Activated CD8-positive, alpha-beta memory T cell treated with anti-CD3 and anti-CD28 coated beads, Interleukin-2, amount 50 U/mL, for 48 hours (primary cell): ENCODE results near the gene SUSD6.

ENCODE experiments used
- DNase-seq: peaks from one replicate; pipeline ENCODE4 v3.0.0-alpha.2; 2020

The SUSD6 gene

DNA sequence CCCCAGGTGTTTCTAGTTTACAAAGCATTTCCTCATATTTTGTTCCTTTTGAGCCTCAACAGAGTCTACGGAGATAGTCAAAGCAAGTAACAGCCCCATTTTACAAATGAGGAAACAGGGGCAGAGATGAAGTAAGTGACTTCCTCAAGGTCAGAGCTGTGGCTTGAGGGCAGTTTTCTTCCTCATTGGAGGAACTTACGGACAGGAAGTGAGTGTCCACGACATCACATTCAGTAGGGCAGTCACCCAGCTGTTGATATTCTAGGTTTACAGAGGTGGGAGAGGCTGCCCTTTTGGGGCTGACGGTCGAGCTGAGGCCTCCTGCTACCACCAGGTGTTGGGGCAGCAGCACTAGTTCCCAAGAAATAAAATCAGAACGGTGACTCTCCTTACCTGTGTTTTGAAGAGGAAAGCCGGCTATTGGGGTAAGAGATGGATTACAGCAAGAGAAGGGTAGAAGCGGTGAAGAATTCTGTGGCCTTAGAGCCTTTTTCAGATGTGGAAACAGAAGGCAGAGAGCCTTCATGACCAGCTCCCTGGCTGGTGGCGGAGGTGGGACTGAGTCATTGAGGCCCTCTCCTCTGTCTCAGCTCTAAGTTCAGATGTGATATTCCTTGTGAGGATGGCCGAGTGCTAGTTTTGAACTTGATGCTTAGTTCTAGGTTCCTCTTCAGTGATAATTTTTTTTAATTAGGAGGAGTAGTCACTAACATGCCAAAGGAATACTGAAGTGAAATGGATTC lies 41.7 kb downstream of the SUSD6 start:
- no peak for DNase-seq

DNA sequence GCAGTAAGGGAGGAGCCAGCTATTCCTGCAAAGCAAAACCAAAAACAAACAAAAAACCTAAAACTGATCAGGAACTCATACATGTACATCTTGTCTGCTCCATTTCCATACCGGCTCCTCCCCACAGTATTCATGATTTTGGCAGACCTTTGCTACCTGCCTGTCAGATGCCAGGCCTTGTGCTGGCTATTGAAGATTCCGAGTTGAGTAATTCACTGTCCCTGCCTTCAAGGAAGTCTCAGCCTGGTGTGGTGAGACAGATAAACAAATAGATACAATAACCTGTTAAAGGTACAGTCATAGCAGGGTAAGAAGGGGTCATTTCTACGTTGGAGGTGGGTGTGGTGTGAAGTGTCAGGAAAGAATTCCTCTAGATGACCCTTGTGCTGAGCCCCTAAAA lies 42.7 kb downstream of the SUSD6 start:
- no peak for DNase-seq

DNA sequence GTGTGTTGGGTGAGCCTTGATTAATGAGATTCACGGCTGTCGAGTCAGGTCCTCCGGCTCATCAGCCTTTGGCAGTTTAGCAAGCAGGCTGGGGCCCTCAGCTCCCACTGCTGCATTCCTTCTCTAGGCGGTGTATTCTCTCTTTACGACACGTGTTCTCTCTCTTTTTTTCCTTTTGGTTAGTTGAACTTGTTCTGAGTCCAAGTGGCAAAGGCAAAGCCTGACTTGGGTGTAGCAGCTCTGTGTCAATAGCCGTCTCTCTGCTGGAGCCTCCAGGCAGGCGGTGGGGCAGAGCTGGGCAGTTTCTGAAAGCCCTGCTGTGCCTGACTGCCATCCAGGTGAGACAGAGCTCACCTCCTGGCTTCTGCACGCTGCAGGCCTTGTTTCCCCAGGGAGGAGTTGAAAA lies 46.6 kb downstream of the SUSD6 start:
- DNase-seq, result no peak

DNA sequence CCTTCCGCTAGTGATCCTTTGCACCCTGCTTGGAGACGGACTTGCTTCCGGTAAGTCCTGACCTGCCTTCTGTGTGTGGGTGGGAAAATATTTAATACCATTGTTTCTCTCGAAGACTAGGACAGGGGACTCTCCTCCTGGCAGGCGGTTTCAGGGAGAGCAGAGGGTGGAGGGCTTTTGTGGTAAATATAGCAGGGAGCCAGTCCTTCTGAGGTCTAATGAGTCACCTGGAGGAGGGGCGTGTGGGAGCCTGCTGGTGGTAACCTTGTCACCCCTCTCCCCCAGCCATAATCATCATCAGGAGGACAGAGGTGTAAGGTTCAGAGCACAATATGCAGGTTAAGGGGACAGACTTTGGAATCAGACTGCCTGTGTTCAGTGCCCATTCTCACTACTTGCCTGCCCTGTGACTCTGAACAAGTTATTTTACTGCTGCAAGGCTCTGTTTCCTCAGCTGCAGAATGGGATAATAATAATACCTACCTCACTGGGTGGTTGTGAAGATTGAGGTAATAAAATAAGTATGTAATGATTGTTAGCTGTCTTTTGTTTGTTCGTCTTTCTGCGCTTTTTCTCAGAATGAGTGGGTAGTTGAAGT lies 47.4 kb downstream of the SUSD6 start:
- no peak for DNase-seq

DNA sequence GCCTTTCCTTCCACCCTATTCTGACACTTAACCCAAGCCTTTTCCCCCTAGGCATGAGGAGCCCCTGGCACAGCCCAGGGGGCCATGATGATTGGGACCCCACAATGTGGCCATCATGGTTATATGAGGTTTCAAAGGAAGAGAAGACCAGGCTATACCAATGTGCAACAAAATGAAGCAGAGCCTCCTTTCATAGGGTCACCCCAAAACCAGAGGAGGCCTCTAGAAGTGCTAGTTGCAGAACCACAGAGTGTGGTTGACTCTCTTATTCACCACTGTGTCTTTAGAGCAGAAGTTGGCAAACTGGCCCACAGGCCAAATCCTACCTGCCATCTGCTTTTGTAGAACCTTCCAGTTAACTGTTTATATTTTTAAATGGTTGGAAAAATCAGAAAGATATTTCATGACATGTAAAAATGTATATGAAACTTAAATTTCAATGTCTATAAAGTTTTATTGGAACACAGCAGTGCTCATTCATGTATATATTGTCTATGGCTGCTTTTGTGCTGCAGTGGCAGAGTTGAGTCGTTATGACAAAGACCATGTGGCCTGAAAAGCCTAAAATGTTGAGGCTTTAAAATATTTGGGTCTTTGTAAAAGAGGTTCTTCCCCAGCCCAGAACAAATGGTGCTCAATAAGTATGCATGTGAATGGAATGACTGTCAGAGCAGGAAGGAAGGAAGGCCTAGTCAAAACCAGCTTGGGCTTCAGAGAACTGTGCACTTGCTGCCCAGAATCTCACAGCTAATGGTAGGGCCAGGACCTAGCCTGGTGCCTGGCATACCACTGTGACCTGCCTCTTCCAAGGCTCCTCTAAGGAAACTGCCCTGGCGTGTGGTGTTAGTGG lies 49.2 kb downstream of the SUSD6 start:
- DNase-seq, result no peak

DNA sequence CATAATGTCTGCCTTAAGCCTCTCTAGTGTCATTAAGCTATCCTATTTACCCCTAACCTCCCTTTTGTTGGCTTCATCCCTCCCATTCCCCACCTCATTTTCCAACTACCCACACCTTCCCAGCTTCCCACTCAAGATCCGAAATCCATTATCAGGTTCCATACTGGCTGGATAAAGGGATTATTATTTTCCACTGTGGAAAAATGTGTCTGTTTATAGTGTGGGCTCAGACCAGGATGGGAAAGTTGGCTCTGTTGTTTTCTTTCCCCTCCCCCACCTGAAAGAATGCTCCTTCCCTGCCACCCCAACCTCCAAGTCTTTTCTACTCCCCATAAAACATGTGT lies 49.8 kb downstream of the SUSD6 start:
- DNase-seq, result no peak

DNA sequence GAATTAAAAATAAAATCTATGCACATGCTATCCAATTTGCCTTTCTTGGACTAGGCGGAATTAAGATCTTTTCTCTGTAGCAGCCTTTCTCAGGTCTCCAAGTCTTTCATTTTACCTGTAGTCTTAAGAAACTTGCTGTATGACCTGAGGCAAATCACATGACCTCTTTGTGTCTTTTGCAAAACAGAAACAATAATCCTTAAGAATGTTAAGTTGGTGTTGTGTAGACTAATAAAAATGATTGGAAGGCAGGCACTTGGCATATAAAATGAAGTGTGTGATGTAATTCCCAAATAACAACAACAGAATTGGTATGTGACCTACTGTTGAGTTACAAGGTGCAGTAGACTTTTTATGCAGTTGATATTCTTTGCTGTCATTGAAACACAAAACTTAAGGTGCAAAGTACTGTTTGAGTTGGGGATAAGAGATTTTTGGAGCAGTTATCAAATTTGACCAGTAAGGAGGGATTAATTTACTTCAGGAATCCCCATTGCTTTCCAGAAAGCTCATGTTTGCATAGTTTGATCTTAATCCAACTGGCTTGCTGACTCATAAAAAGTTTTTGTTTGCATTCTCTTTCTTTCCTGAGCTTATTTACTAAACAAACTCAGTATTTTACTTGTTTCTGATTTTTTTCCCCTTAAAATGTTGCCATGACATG lies 51.4 kb downstream of the SUSD6 start:
- DNase-seq, result no peak

DNA sequence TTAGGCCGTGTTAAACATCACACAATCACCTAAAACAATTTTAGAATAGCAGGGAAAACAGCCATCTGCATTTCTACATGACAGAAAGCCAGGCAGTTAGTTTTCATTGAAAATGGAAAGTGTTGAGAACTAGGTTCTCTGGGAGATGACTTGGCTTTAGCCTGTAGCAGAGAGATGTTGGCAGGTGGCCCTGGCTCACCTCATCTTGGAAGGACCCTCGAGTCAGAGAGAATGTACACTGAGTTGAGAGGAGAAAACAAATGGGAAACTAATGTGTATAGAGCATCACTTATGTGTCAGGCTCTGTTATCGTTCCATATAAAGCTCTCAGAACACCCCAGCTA lies 51.9 kb downstream of the SUSD6 start:
- no peak for DNase-seq

DNA sequence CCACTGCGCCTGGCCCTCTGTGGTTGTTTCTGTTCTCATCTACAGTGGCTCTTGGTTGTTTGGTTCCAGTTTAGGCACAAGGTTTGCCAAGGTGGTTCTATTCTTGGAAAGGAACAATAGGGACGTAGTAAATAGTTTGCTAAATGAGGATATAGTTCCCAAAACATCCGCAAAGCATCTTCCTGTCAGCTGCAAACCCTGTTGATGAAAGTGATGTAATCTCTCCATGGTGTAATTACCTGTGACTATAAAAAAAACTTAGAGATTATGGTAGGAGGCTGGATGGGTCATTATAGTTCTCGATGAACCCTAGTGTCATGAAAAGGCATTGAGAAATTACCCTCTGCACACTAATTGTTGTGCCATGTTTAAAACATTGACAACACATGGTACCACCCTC lies 52.9 kb downstream of the SUSD6 start:
- no peak for DNase-seq

DNA sequence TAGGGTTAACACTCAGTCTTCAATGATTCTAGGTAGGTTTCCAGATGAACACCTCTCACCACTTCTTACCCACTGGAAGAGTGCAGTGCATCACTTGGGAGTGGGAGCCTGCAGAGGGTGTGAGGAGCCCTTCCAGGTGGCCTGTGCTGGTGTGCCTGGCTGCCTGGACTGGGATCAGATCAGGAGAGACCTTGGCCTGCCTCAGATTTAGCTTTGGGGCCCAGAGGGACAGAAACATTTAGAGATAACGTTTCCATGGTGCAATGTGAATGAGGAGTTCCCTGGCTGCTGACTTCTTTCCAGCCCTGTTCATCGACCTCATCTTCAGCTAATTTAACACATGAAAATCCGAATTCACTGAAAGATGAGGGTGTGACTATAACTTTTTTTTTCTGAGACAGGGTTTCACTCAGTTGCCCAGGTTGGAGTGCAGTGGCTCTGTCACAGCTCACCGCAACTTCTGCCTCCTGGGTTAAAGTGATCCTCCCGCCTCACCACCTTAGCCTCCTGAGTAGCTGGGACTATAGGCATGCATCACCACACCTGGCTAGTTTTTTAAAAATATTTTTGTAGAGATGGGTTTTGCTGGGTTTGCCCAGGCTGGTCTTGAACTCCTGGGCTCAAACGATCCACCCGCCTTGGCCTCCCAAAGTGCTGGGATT lies 53.6 kb downstream of the SUSD6 start:
- DNase-seq, result no peak

DNA sequence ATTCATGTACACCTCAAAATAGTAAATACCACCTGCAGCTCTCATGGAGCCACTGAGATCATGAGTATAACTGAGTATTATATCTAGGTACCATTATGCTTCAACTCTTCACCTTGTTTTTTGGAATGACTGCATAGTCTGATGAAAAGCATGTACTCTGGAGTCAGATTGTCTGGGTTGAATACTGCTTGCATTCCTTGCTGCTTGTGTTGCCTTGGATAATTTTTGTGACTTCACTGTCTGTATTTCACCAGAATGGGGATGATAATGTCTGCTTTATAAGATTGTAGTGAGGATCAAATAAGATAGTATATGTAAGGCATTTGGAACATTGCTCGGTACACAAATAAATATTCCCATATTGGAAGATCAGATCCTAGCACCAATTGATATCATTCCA lies 54.2 kb downstream of the SUSD6 start:
- DNase-seq, result no peak

DNA sequence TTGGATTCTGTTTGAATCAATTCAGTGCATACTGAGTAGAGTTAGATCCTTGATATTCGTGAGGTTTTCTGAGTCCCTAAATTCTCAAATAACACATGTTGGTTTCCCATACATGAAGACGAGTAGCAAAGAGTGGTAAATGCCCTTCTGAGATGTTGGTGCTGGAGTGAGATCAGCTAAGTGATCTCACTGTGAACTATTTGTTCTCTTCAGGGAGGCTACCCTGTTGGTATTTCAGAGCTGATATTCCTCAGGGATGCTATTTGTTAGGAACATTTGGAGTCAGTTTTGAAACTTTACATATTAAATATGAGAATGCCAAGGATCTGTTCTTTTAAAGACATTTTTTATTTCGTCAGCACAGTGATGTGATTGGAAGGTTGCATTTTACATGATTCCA lies 54.7 kb downstream of the SUSD6 start:
- DNase-seq, result no peak

DNA sequence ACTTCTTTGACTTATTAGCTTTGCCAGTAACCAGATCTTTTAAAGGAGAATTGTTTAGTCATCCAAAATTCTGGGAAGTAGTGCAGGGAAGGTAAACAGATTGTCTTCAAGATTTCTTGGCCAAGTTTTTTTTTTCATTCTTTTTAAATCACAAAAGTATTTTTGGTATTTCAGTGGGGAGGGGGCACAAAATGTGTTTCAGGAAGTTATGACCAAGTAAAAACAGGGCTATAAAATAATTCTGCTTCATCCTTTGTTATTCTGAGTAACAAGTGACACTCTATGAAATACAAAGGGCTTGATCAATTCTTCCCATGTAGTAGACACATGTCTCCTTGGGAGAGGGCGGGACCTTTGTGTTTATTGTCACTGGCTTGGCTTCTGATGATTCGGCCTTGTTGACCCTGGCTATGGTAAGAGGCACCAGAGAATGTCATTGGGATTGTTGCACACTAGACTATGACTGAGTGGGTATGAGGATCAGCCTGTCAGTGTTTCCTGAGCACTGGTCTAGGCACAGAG lies 55.4 kb downstream of the SUSD6 start:
- no peak for DNase-seq

DNA sequence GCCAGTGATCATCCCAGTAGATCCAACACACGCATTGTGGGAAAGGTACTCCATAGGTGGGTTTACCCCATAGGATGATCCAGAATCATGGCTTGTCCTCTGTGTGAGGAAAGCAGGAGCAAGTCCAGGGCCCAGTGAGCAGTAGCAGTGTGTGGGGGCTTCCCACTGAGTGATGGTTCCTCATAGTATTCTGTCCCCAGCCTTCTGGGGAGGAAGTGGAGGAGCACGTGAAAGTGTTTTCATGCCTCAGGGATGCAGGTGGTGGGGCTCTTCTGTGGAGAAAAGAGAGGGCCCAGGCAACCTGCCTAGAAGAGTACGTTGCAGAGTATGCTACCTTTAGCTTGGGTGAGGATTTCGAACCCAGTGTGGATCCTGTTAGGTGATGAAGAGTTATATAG lies 56.5 kb downstream of the SUSD6 start:
- DNase-seq, result no peak

DNA sequence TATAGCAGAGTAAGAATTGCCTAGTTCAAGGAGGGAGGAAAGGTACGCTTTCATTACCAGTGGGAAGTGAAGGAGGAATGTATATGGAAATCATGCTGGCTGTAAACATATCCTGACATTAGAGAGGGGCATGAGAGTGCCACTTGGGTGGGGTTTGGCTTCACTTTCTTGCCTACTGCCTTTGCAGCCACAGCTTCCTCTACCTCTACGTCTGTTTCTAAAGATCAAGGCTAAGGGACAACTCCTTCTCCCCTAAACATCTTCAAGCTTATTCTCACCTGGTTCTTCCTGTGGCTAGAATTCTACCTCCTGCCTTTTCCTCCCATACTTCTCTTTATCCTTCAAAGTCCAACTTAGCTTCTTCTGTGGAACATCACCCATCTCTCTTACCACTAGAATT lies 58.0 kb downstream of the SUSD6 start:
- DNase-seq, result no peak

DNA sequence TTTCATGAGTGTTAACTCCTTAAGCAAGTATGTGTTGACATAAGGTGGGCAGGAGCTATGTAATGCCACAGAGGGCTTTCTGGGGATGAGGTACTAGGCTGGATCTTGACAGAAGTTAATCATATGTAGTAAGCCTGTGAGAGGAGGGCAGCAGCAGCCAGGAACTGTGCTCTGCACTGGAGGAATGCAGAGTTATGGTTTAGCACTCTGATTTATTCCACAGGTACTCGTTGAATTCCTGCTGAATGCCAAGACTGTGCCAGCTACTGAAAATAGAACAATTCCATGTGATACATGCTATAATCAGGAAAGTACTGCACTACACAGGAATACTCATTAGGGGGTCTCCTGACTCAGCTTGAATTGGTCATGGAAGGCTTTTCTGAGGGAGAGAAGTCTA lies 58.7 kb downstream of the SUSD6 start:
- no peak for DNase-seq

DNA sequence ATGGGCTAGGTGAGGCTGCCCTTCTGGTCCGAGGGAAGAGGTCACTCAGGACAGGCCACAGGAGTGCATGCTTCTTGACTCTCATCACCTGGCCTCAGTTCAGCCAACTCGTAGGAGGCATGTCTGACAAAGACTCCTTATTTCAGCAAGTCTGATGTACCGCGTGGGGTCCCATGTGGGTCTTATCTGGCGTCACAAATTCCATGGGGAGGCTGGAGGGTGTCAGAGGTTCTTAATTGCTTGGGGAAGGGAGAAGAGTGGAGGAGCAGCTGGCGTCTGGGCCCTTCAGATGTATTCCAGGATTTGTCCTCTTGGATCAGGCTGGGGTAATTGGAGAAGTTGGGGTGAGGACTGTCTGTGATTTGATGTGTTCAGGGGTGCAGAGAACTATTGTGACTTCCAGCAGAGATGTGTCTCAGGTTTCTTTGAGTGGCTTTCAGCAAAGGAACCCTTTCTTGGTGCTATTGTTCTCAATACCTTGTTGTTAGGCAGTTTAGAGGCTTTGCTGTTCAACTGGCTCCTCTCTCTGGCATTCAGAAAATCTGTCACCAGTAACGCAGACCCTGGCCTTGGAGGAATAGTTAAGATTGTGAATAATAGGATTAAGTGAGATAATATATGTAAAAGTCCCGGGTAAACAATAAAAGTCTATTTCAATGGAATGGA lies 60.1 kb downstream of the SUSD6 start:
- DNase-seq, result no peak

DNA sequence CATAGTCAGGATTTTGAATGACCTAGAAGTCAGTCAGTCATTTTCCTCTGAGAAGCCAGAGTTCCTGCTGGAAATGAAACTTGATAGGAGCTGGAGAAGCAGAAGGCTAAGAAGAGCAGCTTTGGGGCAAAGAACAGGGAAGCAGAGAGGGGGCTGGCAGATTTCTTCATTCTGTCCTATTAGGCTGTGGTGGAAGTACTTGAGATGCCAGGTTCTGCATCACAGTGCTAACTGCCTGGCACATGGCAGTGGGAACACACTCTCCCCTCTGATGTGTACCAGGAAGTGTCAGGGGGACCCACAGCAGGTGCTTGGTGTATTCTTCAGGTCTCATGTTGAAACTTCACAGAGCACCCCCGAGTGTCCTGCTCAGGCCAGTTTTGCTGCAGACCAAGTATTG lies 61.0 kb downstream of the SUSD6 start:
- DNase-seq, result no peak

DNA sequence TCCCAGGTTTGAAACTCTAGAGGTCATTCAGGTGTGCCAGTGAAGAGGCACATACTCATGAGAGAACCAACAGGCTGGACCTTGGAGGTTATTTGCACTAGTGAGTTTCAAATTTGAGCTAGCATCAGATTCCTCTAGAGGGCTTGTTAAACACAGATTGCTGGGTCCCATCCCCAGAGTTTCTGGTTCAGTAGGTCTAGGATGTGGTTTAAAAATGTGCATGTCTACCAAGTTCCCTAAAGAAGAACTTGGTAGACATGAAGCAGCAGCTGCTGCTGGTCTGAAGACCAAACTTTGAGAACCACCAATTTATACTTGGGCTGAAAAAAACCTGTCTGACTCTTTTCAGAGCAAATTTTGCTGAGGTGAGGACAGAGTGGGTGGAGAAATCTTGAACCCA lies 61.7 kb downstream of the SUSD6 start:
- no peak for DNase-seq

DNA sequence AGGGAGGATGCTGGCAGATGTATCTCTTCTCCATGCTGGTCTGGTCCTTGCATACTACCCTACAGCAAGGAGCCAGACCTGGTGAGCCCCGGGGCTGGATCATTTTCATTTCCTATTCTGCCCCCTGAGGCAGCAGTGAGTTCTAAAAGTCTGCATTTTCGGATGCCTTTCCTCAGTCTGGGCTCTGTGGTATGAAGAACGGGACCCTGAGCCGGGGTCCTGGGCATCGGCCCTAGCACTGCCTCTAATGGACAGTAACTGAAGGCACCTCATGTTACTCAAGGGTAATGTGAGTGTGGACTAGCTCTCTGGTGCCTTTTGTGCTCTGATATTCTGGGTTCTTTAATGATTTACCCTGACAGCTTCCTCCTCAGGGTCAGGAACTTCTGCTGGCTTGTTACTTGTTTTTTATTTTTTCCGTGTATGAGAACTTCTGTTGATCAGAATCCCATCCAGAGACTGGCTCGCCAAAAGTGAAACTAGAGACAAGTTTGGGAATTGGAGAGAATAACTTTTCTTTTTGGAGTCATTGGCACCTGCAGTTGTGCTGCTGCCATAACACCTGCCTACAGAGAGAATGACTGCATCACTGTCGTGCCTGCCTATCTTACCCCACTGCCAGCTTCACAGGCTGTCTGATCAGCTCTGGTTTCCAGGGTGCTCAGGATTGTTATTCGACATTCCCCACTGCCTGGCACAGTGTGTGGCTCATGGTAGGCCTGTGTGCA lies 62.3 kb downstream of the SUSD6 start:
- DNase-seq, result no peak

DNA sequence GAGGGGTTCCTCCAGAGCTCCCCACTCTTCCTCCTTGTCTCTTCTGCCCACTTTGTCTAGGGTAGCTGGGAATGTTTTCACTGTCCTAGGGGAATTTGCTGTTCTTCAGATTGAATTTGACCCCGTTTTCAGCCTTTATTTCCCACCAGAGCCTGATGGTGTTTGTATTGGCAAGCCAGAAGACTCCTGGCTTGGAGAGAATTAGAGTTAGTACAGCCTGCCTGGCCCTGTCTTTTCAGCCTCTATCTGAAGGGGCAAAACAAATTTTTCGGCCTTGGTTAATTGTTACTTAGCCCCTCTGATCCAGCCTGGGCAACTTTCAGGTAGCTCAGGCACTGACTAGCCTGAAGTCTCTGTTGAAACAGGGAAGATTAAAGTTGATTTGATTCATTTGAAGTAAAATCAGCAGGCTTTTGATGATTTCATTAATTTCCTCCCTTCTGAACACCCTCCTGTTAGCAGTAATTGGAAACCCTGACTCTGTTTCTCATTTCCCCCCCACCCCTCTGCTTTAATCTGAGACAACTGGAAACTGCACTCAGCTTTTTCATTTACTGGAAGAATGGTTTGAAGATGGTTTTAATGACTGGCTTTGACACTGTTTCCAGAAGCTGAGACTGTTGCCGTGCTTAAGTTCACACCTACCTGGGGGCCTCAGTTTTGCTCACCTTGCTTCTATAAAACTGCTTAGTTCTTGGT lies 63.3 kb downstream of the SUSD6 start:
- no peak for DNase-seq
